Testis (tissue), 3 donors: Measurements from ENCODE around the gene GNA12. TPM values are rescaled to one million over a fixed set of nuclear protein-coding genes. Genes with fewer than 3 reads are reported as not detected.
"Not testable (repeated sequence)": the region's sequence is repeated elsewhere in the genome, so short reads cannot be mapped to it uniquely, and the experiment has no call there.

Experiments used
- DNase-seq: peaks from one replicate; pipeline ENCODE4 v3.0.0-alpha.2; 2019
- H3K27ac ChIP-seq, 2 donors: fragments of 200-600 bp; sonication (generic); one replicate each; pipeline ENCODE4 v1.5.1; 2019
- H3K27me3 ChIP-seq: fragments of 200-600 bp; sonication (generic); one replicate; pipeline ENCODE4 v1.5.1; 2019
- H3K36me3 ChIP-seq: fragments of 200-600 bp; sonication (generic); one replicate; pipeline ENCODE4 v1.5.1; 2017; ENCODE audit warnings: low read depth; ENCODE audit errors: missing control alignments
- H3K4me1 ChIP-seq: fragments of 200-600 bp; sonication (generic); one replicate; pipeline ENCODE4 v1.5.1; 2019
- H3K4me3 ChIP-seq, 2 donors: fragments of 200-600 bp; sonication (generic); one replicate each; pipeline ENCODE4 v1.5.1; 2017 to 2019
- H3K9me3 ChIP-seq: fragments of 200-600 bp; sonication (generic); one replicate; pipeline ENCODE4 v1.5.1; 2017
- CTCF ChIP-seq, 3 experiments: fragments of 450-650 bp in 2 of 3; fragments of 200-600 bp in 1 of 3; sonication (generic) in 1 of 3; IDR thresholded peaks; one replicate each; pipeline ENCODE4 v1.5.1; 2016 to 2019; ENCODE audit warnings: antibody characterized with exemption in 3 of 3, mild to moderate bottlenecking in 2 of 3, moderate library complexity in 1 of 3
- POLR2A ChIP-seq: fragments of 450-650 bp; IDR thresholded peaks from one replicate; pipeline ENCODE4 v1.6.1; 2017; ENCODE audit warnings: antibody characterized with exemption, mild to moderate bottlenecking, moderate library complexity
- WGBS, 2 donors: methylation state at CpG; one replicate each; pipeline ENCODE4 v1.1.5; 2018; 5-methylcytosine and 5-hydroxymethylcytosine counted together
- intact Hi-C: fragments of 100-400 bp; cut with DNase I; formaldehyde crosslinking; loops from one replicate; pipeline ENCODE4 v1.15.1; 2023; ENCODE audit warnings: low total_unique reads
- polyA plus RNA-seq: library from polyadenylated mRNA; stranded (reverse); fragments of 350-450 nt; fragmentation: Illumina TruSeq; extraction: RNeasy Lipid Tissue Mini Kit (QIAGEN cat#74804); gene quantifications from one replicate; pipeline ENCODE4 v1.2.3, GENCODE V29; 2014; ENCODE audit warnings: low read depth, low replicate concordance; ENCODE audit not compliant: insufficient read depth
- total RNA-seq, 2 donors: library from RNA; depleted of rRNA; stranded (reverse); fragments of >200 nt; gene quantifications; one replicate each; pipeline ENCODE4 v1.2.3, GENCODE V29; 2016

The GNA12 gene
- total and polyA plus RNA-seq, 3 donors from 2014 or later = 50.0 to 69.6 (median 53.2) TPM

GRCh38 chr7:2738766-2739549 is 105.2 kb downstream of the GNA12 start:
- Histone ChIP-seq H3K9me3 (no peaks in the 10 kb centered on the region), H3K4me3 (no peak overlapping the region), H3K4me1 (peaks cover 17% of the 10 kb centered on the region), H3K27ac (no peak overlapping the region), H3K36me3 (no peaks in the 10 kb centered on the region), H3K27me3 (no peaks in the 10 kb centered on the region)
- 85 to 91% methylated on average over 17 to 19 of the region's 19 CpGs for WGBS, 2 donors
- intact Hi-C loops = no loop called here
- TF ChIP-seq POLR2A (no peak), CTCF (IDR thresholded peaks at IDR 0.05) (no peak)
- DNase-seq = peak; percentile 11

GRCh38 chr7:2737771-2738540 is 106.2 kb downstream of the GNA12 start:
- WGBS, 2 donors = 53 to 55% methylated on average over 18 of the region's 18 CpGs
- H3K4me3 ChIP-seq = no peak overlapping the region
- TF ChIP-seq CTCF (IDR thresholded peaks at IDR 0.05) (no peak), POLR2A (no peak)
- peak; percentile 65 for DNase-seq
- peaks cover 17% of the 10 kb centered on the region for H3K4me1 ChIP-seq
- intact Hi-C loops = no loop called here
- no peaks in the 10 kb centered on the region for H3K36me3 ChIP-seq
- H3K27me3 ChIP-seq = no peaks in the 10 kb centered on the region
- H3K9me3 ChIP-seq = no peaks in the 10 kb centered on the region
- no peak overlapping the region for H3K27ac ChIP-seq

- not testable (repeated sequence) for H3K27me3 ChIP-seq
Observed at GRCh38 chr7:2737005-2737743, 106.9 kb downstream of the GNA12 start.

GRCh38 chr7:2736411-2736914 is 107.6 kb downstream of the GNA12 start:
- peak; percentile 11 for DNase-seq
- peaks cover 17% of the 10 kb centered on the region for H3K4me1 ChIP-seq
- H3K36me3 ChIP-seq = no peaks in the 10 kb centered on the region
- WGBS, 2 donors = 94 to 95% methylated on average over 16 to 17 of the region's 17 CpGs
- H3K27ac ChIP-seq = no peak overlapping the region
- H3K9me3 ChIP-seq = no peaks in the 10 kb centered on the region
- TF ChIP-seq POLR2A (no peak), CTCF (IDR thresholded peaks at IDR 0.05) (no peak)
- no peaks in the 10 kb centered on the region for H3K27me3 ChIP-seq
- intact Hi-C loops = no loop called here
- H3K4me3 ChIP-seq = no peak overlapping the region

More at GRCh38 chr7:2737005-2737743, 106.9 kb downstream of the GNA12 start:
- H3K27ac ChIP-seq, H3K36me3 ChIP-seq, H3K4me3 ChIP-seq, H3K9me3 ChIP-seq, intact Hi-C loops: not testable (repeated sequence)
- H3K4me1 ChIP-seq = peaks cover 17% of the 10 kb centered on the region
- 95 to 96% methylated on average over 15 of the region's 15 CpGs for WGBS, 2 donors
- peak; percentile 5 for DNase-seq

- peak; percentile 27 for DNase-seq
- no peak overlapping the region for H3K27ac ChIP-seq
- intact Hi-C loops = no loop called here
Observed at GRCh38 chr7:2735744-2736143, 108.4 kb downstream of the GNA12 start.

More at GRCh38 chr7:2735744-2736143, 108.4 kb downstream of the GNA12 start:
- Histone ChIP-seq H3K9me3 (no peaks in the 10 kb centered on the region), H3K4me1 (peaks cover 17% of the 10 kb centered on the region), H3K27me3 (no peaks in the 10 kb centered on the region), H3K36me3 (no peaks in the 10 kb centered on the region), H3K4me3 (no peak overlapping the region)
- TF ChIP-seq CTCF (IDR thresholded peaks at IDR 0.05) (no peak), POLR2A (no peak)
- 65 to 71% methylated on average over 13 of the region's 13 CpGs for WGBS, 2 donors
